SK-N-SH (cell line): Measurements from ENCODE around the gene NTM. TPM values are rescaled to one million over a fixed set of nuclear protein-coding genes. Genes with fewer than 3 reads are reported as not detected.

Experiments used
- CTCF ChIA-PET: fragments of 300-600, 350-600 bp; formaldehyde crosslinking; extraction: SDS; loops from one replicate; lab custom pipeline; 2021; lab: Yijun Ruan, JAX
- POLR2A ChIA-PET: fragments of 350-600 bp; sonication (Branson Sonifier 250); formaldehyde crosslinking; extraction: SDS; loops from one replicate; lab custom pipeline; 2020; ENCODE audit warnings: antibody characterized with exemption, inconsistent platforms; lab: Yijun Ruan, JAX
- DNase-seq: peaks from one replicate; pipeline ENCODE4 v3.0.0; 2012
- H2AFZ ChIP-seq: fragments of 200-600 bp; sonication (generic); 2 replicates; pipeline ENCODE4 v1.8.1; 2016; ENCODE audit warnings: antibody characterized with exemption, mild to moderate bottlenecking, low read depth
- H3F3A ChIP-seq: fragments of 200-600 bp; sonication (generic); replicated peaks from 2 replicates; pipeline ENCODE3; 2016; ENCODE audit warnings: antibody characterized with exemption, mild to moderate bottlenecking; ENCODE audit not compliant: insufficient read depth
- H3K27ac ChIP-seq, 2 experiments: fragments of 200-500 bp in 1 of 2; fragments of 200-600 bp in 1 of 2; sonication (Bioruptor generic) in 1 of 2; sonication (generic), shearing (Covaris generic) in 1 of 2; 2 replicates each; pipeline versions ENCODE4 v1.5.1 to v1.6.1; 2014 to 2016; ENCODE audit warnings: low read depth in 2 of 2, inconsistent platforms in 1 of 2, low read length in 1 of 2, mild to moderate bottlenecking in 1 of 2, mixed read lengths in 1 of 2
- H3K27me3 ChIP-seq: fragments of 200-600 bp; sonication (generic), shearing (Covaris generic); 2 replicates; pipeline ENCODE4 v1.6.1; 2016; ENCODE audit warnings: mixed run types; ENCODE audit not compliant: insufficient read depth
- H3K36me3 ChIP-seq, 2 experiments: fragments of 200-500 bp in 1 of 2; fragments of 200-600 bp in 1 of 2; sonication (Bioruptor generic) in 1 of 2; sonication (generic) in 1 of 2; replicated peaks in 1 of 2; 2 replicates each; pipeline versions ENCODE3 to v1.5.1; 2014 to 2016; ENCODE audit warnings: low read length in 1 of 2, mild to moderate bottlenecking in 1 of 2; ENCODE audit not compliant: insufficient read depth in 2 of 2, control insufficient read depth in 1 of 2
- H3K4me1 ChIP-seq, 2 experiments: fragments of 200-500 bp in 1 of 2; fragments of 200-600 bp in 1 of 2; sonication (Bioruptor generic) in 1 of 2; sonication (generic), shearing (Covaris generic) in 1 of 2; 2 replicates each; pipeline versions ENCODE4 v1.5.1 to v1.6.1; 2014 to 2016; ENCODE audit warnings: low read depth in 1 of 2, low read length in 1 of 2, mixed run types in 1 of 2; ENCODE audit not compliant: insufficient read depth in 2 of 2, control insufficient read depth in 1 of 2
- H3K4me2 ChIP-seq: fragments of 200-600 bp; sonication (generic), shearing (Covaris generic); 2 replicates; pipeline ENCODE4 v1.6.1; 2017; ENCODE audit warnings: mixed run types
- H3K4me3 ChIP-seq, 2 experiments: fragments of 200-500 bp in 1 of 2; fragments of 200-600 bp in 1 of 2; sonication (Bioruptor generic) in 1 of 2; sonication (generic), shearing (Covaris generic) in 1 of 2; 2 replicates each; pipeline versions ENCODE4 v1.5.1 to v1.8.1; 2014 to 2016; ENCODE audit warnings: low read depth in 2 of 2, inconsistent platforms in 1 of 2, low read length in 1 of 2, mild to moderate bottlenecking in 1 of 2, mixed read lengths in 1 of 2, moderate library complexity in 1 of 2
- H3K79me2 ChIP-seq: fragments of 200-600 bp; sonication (generic); 2 replicates; pipeline ENCODE4 v1.8.1; 2017; ENCODE audit warnings: mild to moderate bottlenecking; ENCODE audit not compliant: insufficient read depth
- H3K9ac ChIP-seq: fragments of 200-600 bp; sonication (generic); 2 replicates; pipeline ENCODE4 v1.6.1; 2017; ENCODE audit warnings: mixed run types
- H3K9me2 ChIP-seq: fragments of 200-600 bp; sonication (generic); 2 replicates; pipeline ENCODE4 v1.6.1; 2017; ENCODE audit warnings: mixed run types
- H3K9me3 ChIP-seq: fragments of 200-600 bp; sonication (generic); 2 replicates; pipeline ENCODE4 v1.6.1; 2017; ENCODE audit warnings: mixed run types, mild to moderate bottlenecking, moderate library complexity
- H4K20me1 ChIP-seq: fragments of 200-600 bp; sonication (generic); 2 replicates; pipeline ENCODE4 v1.6.1; 2017; ENCODE audit warnings: mild to moderate bottlenecking, mixed run types; ENCODE audit not compliant: insufficient read depth
- CHD2 ChIP-seq: fragments of 150-350 bp; IDR thresholded peaks from 2 replicates; pipeline ENCODE4 v1.6.1; 2018; ENCODE audit warnings: low read length; ENCODE audit not compliant: partially characterized antibody
- ELF1 ChIP-seq: IDR thresholded peaks from 2 replicates; pipeline ENCODE4 v1.4.0; 2012
- EP300 ChIP-seq, 2 experiments: IDR thresholded peaks; 2 replicates each; pipeline versions ENCODE4 v1.4.0 to v1.6.1; 2012; ENCODE audit warnings: borderline replicate concordance in 1 of 2, low read depth in 1 of 2, low read length in 1 of 2
- FOSL2 ChIP-seq: IDR thresholded peaks from 2 replicates; pipeline ENCODE4 v1.4.0; 2012; ENCODE audit warnings: low read depth, mild to moderate bottlenecking, moderate library complexity, borderline replicate concordance
- FOXM1 ChIP-seq: IDR thresholded peaks from 2 replicates; pipeline ENCODE4 v1.4.0; 2012; ENCODE audit warnings: low read depth, mild to moderate bottlenecking
- GATA2 ChIP-seq: sonication (generic); formaldehyde crosslinking; IDR thresholded peaks from 2 replicates; pipeline ENCODE4 v1.5.0; 2020; ENCODE audit warnings: mild to moderate bottlenecking, missing genetic modification reagents
- IRF3 ChIP-seq: fragments of 150-350 bp; IDR thresholded peaks from 2 replicates; pipeline ENCODE4 v1.6.1; 2016; ENCODE audit warnings: mild to moderate bottlenecking, low read depth, low read length
- JUND ChIP-seq: IDR thresholded peaks from 2 replicates; pipeline ENCODE4 v1.4.0; 2012
- MAX ChIP-seq: IDR thresholded peaks from 2 replicates; pipeline ENCODE4 v1.4.0; 2012; ENCODE audit warnings: low read depth
- MXI1 ChIP-seq: IDR thresholded peaks from 2 replicates; pipeline ENCODE4 v1.6.1; 2012; ENCODE audit warnings: mild to moderate bottlenecking, low read depth, low read length, improper control_type of control experiment
- NFIC ChIP-seq: IDR thresholded peaks from 2 replicates; pipeline ENCODE4 v1.4.0; 2012; ENCODE audit warnings: borderline replicate concordance
- POLR2AphosphoS5 ChIP-seq: IDR thresholded peaks from 2 replicates; pipeline ENCODE4 v1.6.1; 2012; ENCODE audit warnings: low read depth, low read length
- RAD21 ChIP-seq: IDR thresholded peaks from 2 replicates; pipeline ENCODE4 v1.6.1; 2012; ENCODE audit warnings: mild to moderate bottlenecking, low read length
- SIN3A ChIP-seq: IDR thresholded peaks from 2 replicates; pipeline ENCODE4 v1.6.1; 2012; ENCODE audit warnings: low read depth, mild to moderate bottlenecking, low read length, moderate library complexity, borderline replicate concordance
- SMC3 ChIP-seq: IDR thresholded peaks from 2 replicates; pipeline ENCODE4 v1.6.1; 2012; ENCODE audit warnings: low read depth, low read length, improper control_type of control experiment
- TAF1 ChIP-seq: IDR thresholded peaks from 2 replicates; pipeline ENCODE4 v1.6.1; 2012; ENCODE audit warnings: low read depth, mild to moderate bottlenecking, low read length, moderate library complexity, borderline replicate concordance
- TCF12 ChIP-seq: IDR thresholded peaks from 2 replicates; pipeline ENCODE4 v1.4.0; 2012
- USF2 ChIP-seq: fragments of 150-350 bp; IDR thresholded peaks from 2 replicates; pipeline ENCODE4 v1.6.1; 2017; ENCODE audit warnings: antibody characterized with exemption, low read length, low read depth, borderline replicate concordance
- ZBTB33 ChIP-seq: IDR thresholded peaks from 2 replicates; pipeline ENCODE4 v1.4.0; 2012; ENCODE audit warnings: low read depth, borderline replicate concordance
- WGBS: methylation state at CpG from one replicate; pipeline ENCODE4 v1.1.6; 2017; ENCODE audit warnings: low lambda C conversion rate; 5-methylcytosine and 5-hydroxymethylcytosine counted together
- polyA plus RNA-seq, 3 experiments: library from polyadenylated mRNA; depleted of rRNA; stranded (reverse); fragments of >200 nt; gene quantifications; 2 replicates each; pipeline ENCODE4 v1.2.3, GENCODE V29; 2012

The NTM gene
- polyA plus RNA-seq, 1 of the 3 experiments (the other 2 are of a cell fraction), result 20.0 TPM

- TF ChIP-seq USF2, result no peak
Measured at GRCh38 chr11:131902421-131902820, 532.0 kb downstream of the NTM start (continued).

- POLR2A ChIA-PET, result no interaction called here
- CTCF ChIA-PET, result interaction anchor here (1.2 to 9.9 kb wide), 2 partner anchors 8 to 35 kb away, joined by 3 to 46 read pairs; no protein-coding TSS in a partner anchor
Measured at GRCh38 chr11:131903074-131903473, 532.7 kb downstream of the NTM start.

GRCh38 chr11:131904756-131905155 lies 534.3 kb downstream of the NTM start:
- TF ChIP-seq POLR2AphosphoS5 (no peak), MXI1 (no peak), GATA2 (CRISPR knock-in tag) (no peak), TCF12 (no peak), FOSL2 (no peak), JUND (no peak), EP300 (IDR thresholded peaks at IDR 0.05; ENCODE audit: borderline replicate concordance in 1 of 2, low read depth in 1 of 2, low read length in 1 of 2) (no peak), CHD2 (no peak), NFIC (no peak), IRF3 (no peak), ELF1 (no peak), RAD21 (no peak), FOXM1 (no peak), SIN3A (no peak), MAX (no peak), SMC3 (no peak)
- POLR2A ChIA-PET, result no interaction called here
- WGBS, result 90% methylated on average over 3 of the region's 3 CpGs
- no peaks in the 10 kb centered on the region for H3K9me2 ChIP-seq
- peaks cover 0 to 3% of the 10 kb centered on the region in 2 experiments for H3K36me3 ChIP-seq
- H3F3A ChIP-seq, result peaks cover 4% of the 10 kb centered on the region
- no peaks in the 10 kb centered on the region for H3K27me3 ChIP-seq
- no peaks in the 10 kb centered on the region for H4K20me1 ChIP-seq
- H3K4me2 ChIP-seq, result no peak overlapping the region
- CTCF ChIA-PET, result interaction anchor here (0.7 to 9.9 kb wide), 4 partner anchors 9 to 222 kb away, joined by 3 to 46 read pairs (median 4); no protein-coding TSS in a partner anchor
- peaks cover 15% of the 10 kb centered on the region for H3K79me2 ChIP-seq
- peaks cover 6 to 40% of the 10 kb centered on the region in 2 experiments; a peak in 3 of 4 replicates for H3K4me1 ChIP-seq
- H3K27ac ChIP-seq, result no peak overlapping the region
- no peak overlapping the region for H3K4me3 ChIP-seq
- no peak for DNase-seq
- no peak overlapping the region for H3K9ac ChIP-seq
- no peak overlapping the region for H2AFZ ChIP-seq
- H3K9me3 ChIP-seq, result no peaks in the 10 kb centered on the region

More at GRCh38 chr11:131903074-131903473, 532.7 kb downstream of the NTM start:
- H3K79me2 ChIP-seq, result no peaks in the 10 kb centered on the region; the same call in 1 of the 2 replicates
- no peak overlapping the region for H2AFZ ChIP-seq
- H3K27me3 ChIP-seq, result no peaks in the 10 kb centered on the region
- H3K4me1 ChIP-seq, result peaks cover 6 to 44% of the 10 kb centered on the region in 2 experiments
- no peaks in the 10 kb centered on the region for H3K9me2 ChIP-seq
- TF ChIP-seq TAF1 (no peak), RAD21 (no peak), ZBTB33 (no peak), NFIC (no peak)
- no peak overlapping the region for H3K9ac ChIP-seq
- H3K9me3 ChIP-seq, result no peaks in the 10 kb centered on the region
- H3K36me3 ChIP-seq, result peaks cover 0 to 2% of the 10 kb centered on the region in 2 experiments
- H3K4me3 ChIP-seq, result no peak overlapping the region
- 85% methylated on average over 5 of the region's 5 CpGs for WGBS
- no peak overlapping the region for H3K4me2 ChIP-seq
- no peak overlapping the region for H3K27ac ChIP-seq
- peaks cover 14% of the 10 kb centered on the region for H3F3A ChIP-seq
- no peak for DNase-seq
- no peaks in the 10 kb centered on the region for H4K20me1 ChIP-seq
